B cell (primary cell): Measurements from ENCODE around the gene ADAMTSL2.

Experiments used
- EZH2 ChIP-seq: IDR thresholded peaks from 2 replicates; pipeline ENCODE4 v1.6.1; 2012; ENCODE audit warnings: borderline replicate concordance, low read depth, mild to moderate bottlenecking, moderate library complexity, low read length; ENCODE audit not compliant: insufficient read depth, poor library complexity, severe bottlenecking
- TF ChIP-seq, protein P1 (sequence below): fragments of 200-600 bp; IDR thresholded peaks from one replicate; pipeline ENCODE4 v1.8.0; 2022; ENCODE audit warnings: antibody characterized with exemption, mild to moderate bottlenecking

DNA sequence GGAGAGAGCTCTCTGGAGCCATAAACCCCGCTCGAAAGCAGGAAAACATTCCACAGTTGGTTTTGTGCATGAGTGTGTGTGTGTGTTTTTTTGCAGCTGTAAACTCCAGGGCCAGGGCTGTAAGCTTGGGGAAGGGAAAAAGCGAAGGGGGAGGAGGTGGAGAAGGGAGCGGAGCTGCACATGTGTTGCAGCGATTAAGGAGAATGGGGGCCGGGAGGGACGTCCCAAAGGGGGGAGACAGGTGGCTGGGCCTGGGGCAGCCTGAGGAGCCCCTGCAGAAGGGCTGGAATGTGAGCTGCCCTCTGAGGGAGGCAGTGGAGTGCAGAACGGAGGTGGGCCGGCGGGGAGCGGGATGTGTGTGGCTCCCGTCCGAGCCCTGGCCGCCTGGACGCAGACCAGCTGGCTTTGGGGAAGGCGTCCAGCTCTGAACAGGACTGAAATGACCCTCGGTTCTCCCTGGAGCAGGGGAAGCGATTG lies 7.0 kb upstream of the ADAMTSL2 start:
- TF ChIP-seq, protein P1, sequence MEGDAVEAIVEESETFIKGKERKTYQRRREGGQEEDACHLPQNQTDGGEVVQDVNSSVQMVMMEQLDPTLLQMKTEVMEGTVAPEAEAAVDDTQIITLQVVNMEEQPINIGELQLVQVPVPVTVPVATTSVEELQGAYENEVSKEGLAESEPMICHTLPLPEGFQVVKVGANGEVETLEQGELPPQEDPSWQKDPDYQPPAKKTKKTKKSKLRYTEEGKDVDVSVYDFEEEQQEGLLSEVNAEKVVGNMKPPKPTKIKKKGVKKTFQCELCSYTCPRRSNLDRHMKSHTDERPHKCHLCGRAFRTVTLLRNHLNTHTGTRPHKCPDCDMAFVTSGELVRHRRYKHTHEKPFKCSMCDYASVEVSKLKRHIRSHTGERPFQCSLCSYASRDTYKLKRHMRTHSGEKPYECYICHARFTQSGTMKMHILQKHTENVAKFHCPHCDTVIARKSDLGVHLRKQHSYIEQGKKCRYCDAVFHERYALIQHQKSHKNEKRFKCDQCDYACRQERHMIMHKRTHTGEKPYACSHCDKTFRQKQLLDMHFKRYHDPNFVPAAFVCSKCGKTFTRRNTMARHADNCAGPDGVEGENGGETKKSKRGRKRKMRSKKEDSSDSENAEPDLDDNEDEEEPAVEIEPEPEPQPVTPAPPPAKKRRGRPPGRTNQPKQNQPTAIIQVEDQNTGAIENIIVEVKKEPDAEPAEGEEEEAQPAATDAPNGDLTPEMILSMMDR = no peak
- TF ChIP-seq EZH2 = no peak
